RPMI7951 (cell line): Measurements from ENCODE around the gene IL17RC. TPM values are rescaled to one million over a fixed set of nuclear protein-coding genes. Genes with fewer than 3 reads are reported as not detected.
A peak's percentile ranks its signal among the peaks of the same experiment; 100 is the strongest.

Source experiments
- DNase-seq: peaks from one replicate; pipeline ENCODE4 v3.0.0-alpha.2; 2012; ENCODE audit warnings: low read depth
- total RNA-seq: library from RNA; depleted of rRNA; stranded (reverse); fragments of >200 nt; shearing (Covaris generic); gene quantifications from 2 replicates; pipeline ENCODE4 v1.2.3, GENCODE V29; 2014

IL17RC gene
- total RNA-seq, 1 experiment from 2014 or later, result 23.2 TPM

GRCh38 chr3:9944271-9944670 is 27.4 kb downstream of the IL17RC start:
- no peak for DNase-seq

- no peak for DNase-seq
Measured at GRCh38 chr3:9945358-9945757, 28.5 kb downstream of the IL17RC start.

- DNase-seq, result peak; percentile 92
Measured at GRCh38 chr3:9946112-9947024, 29.5 kb downstream of the IL17RC start.

- peak; percentile 88 for DNase-seq
Measured at GRCh38 chr3:9947025-9947995, 30.4 kb downstream of the IL17RC start.

- DNase-seq, result no peak
Measured at GRCh38 chr3:9948586-9948985, 31.7 kb downstream of the IL17RC start.

- no peak for DNase-seq
Measured at GRCh38 chr3:9949115-9949514, 32.2 kb downstream of the IL17RC start.

- no peak for DNase-seq
Measured at GRCh38 chr3:9949626-9950025, 32.7 kb downstream of the IL17RC start.

- DNase-seq, result no peak
Measured at GRCh38 chr3:9951126-9951525, 34.2 kb downstream of the IL17RC start.

GRCh38 chr3:9951598-9951961 is 34.7 kb downstream of the IL17RC start:
- DNase-seq, result no peak

- peak; percentile 34 for DNase-seq
Measured at GRCh38 chr3:9951962-9952805, 35.3 kb downstream of the IL17RC start, which contains the start of gene PRRT3. Gene PRRT3, minus strand, starts transcription at chr3:9952408. Its CDS starts 2,293 bp downstream, at chr3:9950115.

- no peak for DNase-seq
Measured at GRCh38 chr3:9955067-9955502, 38.2 kb downstream of the IL17RC start.

GRCh38 chr3:9955611-9956352 is 38.9 kb downstream of the IL17RC start:
- DNase-seq, result no peak

- peak; percentile 50 for DNase-seq
Measured at GRCh38 chr3:9957214-9957613, 40.3 kb downstream of the IL17RC start.

GRCh38 chr3:9965200-9965875 is 48.4 kb downstream of the IL17RC start:
- no peak for DNase-seq

GRCh38 chr3:9966841-9967240 is 49.9 kb downstream of the IL17RC start:
- DNase-seq, result no peak

- no peak for DNase-seq
Measured at GRCh38 chr3:9969632-9970019, 52.7 kb downstream of the IL17RC start.

- DNase-seq, result peak; percentile 45
Measured at GRCh38 chr3:9970020-9970652, 53.2 kb downstream of the IL17RC start.

- peak; percentile 96 for DNase-seq
Measured at GRCh38 chr3:9976721-9977709, 60.1 kb downstream of the IL17RC start.
